GM12865 (cell line): ENCODE measurements around the gene HES2.
A peak's percentile ranks its signal among the peaks of the same experiment; 100 is the strongest.
"Not testable (repeated sequence)": the region's sequence is repeated elsewhere in the genome, so short reads cannot be mapped to it uniquely, and the experiment has no call there.

Source experiments
- DNase-seq: peaks from one replicate; pipeline ENCODE4 v3.0.0; 2010; ENCODE audit warnings: low read depth
- H3K4me3 ChIP-seq: 2 replicates; pipeline ENCODE4 v1.5.1; 2011; ENCODE audit warnings: mild to moderate bottlenecking, low read depth, low read length, control low read depth
- TF ChIP-seq, protein P1 (sequence below): IDR thresholded peaks from 2 replicates; pipeline ENCODE4 v1.5.1; 2011; ENCODE audit warnings: low read length, control low read depth, low read depth, inconsistent platforms; ENCODE audit not compliant: insufficient read depth; ENCODE audit errors: missing control alignments

The HES2 gene

DNA sequence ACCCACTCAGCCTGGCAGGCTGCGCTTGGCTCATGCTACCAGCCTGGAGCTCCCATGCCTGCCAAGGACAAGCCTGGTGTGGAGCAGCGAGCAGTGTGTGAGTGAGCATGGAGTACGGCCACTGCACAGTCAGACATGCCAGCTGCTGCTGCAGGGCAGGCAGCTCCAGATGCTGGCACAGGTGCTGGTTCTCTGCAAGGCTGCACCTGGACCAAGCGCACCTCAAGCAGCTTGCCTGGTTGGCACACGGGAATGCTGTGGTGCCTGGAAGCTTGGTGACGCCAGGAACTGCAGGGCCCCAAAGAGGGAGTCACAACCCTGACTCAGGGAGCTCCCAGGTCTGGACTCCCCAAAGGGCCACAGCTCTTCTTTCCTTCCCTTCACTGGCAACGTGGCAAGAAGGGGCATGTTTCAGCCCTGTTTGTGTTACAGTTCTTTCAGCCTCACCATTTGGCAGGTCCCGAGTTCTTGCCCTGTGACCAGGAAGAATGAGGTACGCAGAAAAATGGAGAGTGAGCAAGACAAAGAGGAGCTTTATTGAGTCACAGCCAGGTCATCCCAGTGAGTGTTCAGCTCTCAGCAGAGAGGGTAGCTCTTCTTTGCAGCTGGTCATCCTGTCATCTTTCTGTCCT, 52.2 kb downstream of the HES2 start:
- TF ChIP-seq, protein P1, sequence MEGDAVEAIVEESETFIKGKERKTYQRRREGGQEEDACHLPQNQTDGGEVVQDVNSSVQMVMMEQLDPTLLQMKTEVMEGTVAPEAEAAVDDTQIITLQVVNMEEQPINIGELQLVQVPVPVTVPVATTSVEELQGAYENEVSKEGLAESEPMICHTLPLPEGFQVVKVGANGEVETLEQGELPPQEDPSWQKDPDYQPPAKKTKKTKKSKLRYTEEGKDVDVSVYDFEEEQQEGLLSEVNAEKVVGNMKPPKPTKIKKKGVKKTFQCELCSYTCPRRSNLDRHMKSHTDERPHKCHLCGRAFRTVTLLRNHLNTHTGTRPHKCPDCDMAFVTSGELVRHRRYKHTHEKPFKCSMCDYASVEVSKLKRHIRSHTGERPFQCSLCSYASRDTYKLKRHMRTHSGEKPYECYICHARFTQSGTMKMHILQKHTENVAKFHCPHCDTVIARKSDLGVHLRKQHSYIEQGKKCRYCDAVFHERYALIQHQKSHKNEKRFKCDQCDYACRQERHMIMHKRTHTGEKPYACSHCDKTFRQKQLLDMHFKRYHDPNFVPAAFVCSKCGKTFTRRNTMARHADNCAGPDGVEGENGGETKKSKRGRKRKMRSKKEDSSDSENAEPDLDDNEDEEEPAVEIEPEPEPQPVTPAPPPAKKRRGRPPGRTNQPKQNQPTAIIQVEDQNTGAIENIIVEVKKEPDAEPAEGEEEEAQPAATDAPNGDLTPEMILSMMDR = no peak
- no peak for DNase-seq
- no peak overlapping the region for H3K4me3 ChIP-seq

GRCh38 chr1:6365047-6365446, 54.7 kb downstream of the HES2 start:
- H3K4me3 ChIP-seq = no peak overlapping the region
- TF ChIP-seq, protein P1 = no peak
- DNase-seq = peak; percentile 23

DNA sequence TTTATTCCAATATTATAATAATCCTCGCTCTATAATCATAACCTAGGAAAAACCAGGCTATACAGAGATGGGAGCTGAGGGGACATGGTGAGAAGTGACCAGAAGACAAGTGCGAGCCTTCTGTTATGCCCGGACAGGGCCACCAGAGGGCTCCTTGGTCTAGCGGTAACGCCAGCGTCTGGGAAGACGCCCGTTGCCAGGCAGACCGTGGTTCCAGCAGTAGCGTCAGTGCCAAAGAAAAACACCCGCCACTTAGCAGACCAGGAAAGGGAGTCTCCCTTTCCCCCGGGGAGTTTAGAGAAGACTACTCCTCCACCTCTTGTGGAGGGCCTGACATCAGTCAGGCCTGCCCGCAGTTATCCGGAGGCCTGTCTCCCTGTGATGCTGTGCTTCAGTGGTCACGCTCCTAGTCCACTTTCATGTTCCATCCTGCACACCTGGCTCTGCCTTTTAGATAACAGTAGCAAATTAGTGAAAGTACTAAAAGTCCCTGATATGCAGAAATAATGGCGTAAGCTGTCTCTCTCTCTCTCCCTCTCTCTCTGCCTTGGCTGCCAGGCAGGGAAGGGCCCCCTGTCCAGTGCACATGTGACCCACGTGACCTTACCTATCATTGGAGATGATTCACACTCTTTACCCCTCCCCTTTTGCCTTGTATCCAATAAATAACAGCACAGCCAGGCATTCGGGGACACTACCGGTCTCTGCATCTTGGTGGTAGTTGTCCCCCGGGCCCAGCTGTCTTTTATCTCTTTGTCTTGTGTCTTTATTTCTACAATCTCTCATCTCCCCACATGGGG, 56.4 kb downstream of the HES2 start:
- DNase-seq = peak; percentile 44
- not testable (repeated sequence) for H3K4me3 ChIP-seq
- TF ChIP-seq, protein P1 = peak; percentile 33
